Keratinocyte (primary cell): Measurements from ENCODE around the gene ADIPOR2. TPM values are rescaled to one million over a fixed set of nuclear protein-coding genes. Genes with fewer than 3 reads are reported as not detected.

Experiments used
- DNase-seq: peaks from one replicate; pipeline ENCODE4 v3.0.0-alpha.2; 2011; ENCODE audit warnings: low read depth, missing footprints, low spot score
- FAIRE-seq: peaks from 2 replicates; lab custom pipeline; 2011; peaks lifted over from hg19 to GRCh38; lab: Jason Lieb, UNC
- H2AFZ ChIP-seq: 2 replicates; pipeline ENCODE4 v1.6.0; 2012; ENCODE audit warnings: low read length, control low read depth, inconsistent platforms; ENCODE audit not compliant: control insufficient read depth
- H3K27ac ChIP-seq: 2 replicates; pipeline ENCODE4 v1.5.1; 2011; ENCODE audit warnings: low read length; ENCODE audit not compliant: control insufficient read depth, insufficient read depth
- H3K27me3 ChIP-seq: 3 replicates; pipeline ENCODE4 v1.6.0; 2011; ENCODE audit warnings: low read length; ENCODE audit not compliant: control insufficient read depth, insufficient read depth; ENCODE audit errors: extremely low read depth
- H3K36me3 ChIP-seq, 2 experiments: 2 replicates in 1 of 2; 3 replicates in 1 of 2; pipeline ENCODE4 v1.5.1; 2011; ENCODE audit warnings: low read length in 2 of 2, mild to moderate bottlenecking in 1 of 2; ENCODE audit not compliant: control insufficient read depth in 2 of 2, insufficient read depth in 2 of 2; ENCODE audit errors: extremely low read depth in 1 of 2
- H3K4me1 ChIP-seq: 3 replicates; pipeline ENCODE4 v1.5.1; 2011; ENCODE audit warnings: low read length; ENCODE audit not compliant: control insufficient read depth, insufficient read depth; ENCODE audit errors: extremely low read depth
- H3K4me2 ChIP-seq: 3 replicates; pipeline ENCODE4 v1.6.0; 2011; ENCODE audit warnings: low read depth, low read length; ENCODE audit not compliant: control insufficient read depth, insufficient read depth; ENCODE audit errors: extremely low read depth
- H3K4me3 ChIP-seq, 3 experiments: fragments of 200-600 bp in 1 of 3; sonication (generic) in 1 of 3; 2 replicates in 2 of 3; 3 replicates in 1 of 3; pipeline ENCODE4 v1.5.1; 2011 to 2016; ENCODE audit warnings: low read length in 3 of 3, mild to moderate bottlenecking in 3 of 3, control low read depth in 2 of 3, inconsistent platforms in 1 of 3, low read depth in 1 of 3, mixed read lengths in 1 of 3, mixed run types in 1 of 3, moderate library complexity in 1 of 3; ENCODE audit not compliant: control insufficient read depth in 2 of 3, insufficient read depth in 2 of 3; ENCODE audit errors: extremely low read depth in 1 of 3
- H3K79me2 ChIP-seq: 2 replicates; pipeline ENCODE4 v1.6.0; 2012; ENCODE audit warnings: low read length; ENCODE audit not compliant: control insufficient read depth, insufficient read depth
- H3K9ac ChIP-seq: 3 replicates; pipeline ENCODE4 v1.6.0; 2011; ENCODE audit warnings: low read length; ENCODE audit not compliant: control insufficient read depth, insufficient read depth; ENCODE audit errors: extremely low read depth
- H3K9me1 ChIP-seq: 3 replicates; pipeline ENCODE4 v1.6.0; 2011; ENCODE audit warnings: low read length; ENCODE audit not compliant: control insufficient read depth, insufficient read depth; ENCODE audit errors: extremely low read depth
- H3K9me3 ChIP-seq: 2 replicates; pipeline ENCODE4 v1.5.1; 2012; ENCODE audit warnings: low read depth, low read length; ENCODE audit not compliant: control insufficient read depth
- H4K20me1 ChIP-seq: 3 replicates; pipeline ENCODE4 v1.6.0; 2011; ENCODE audit warnings: low read length; ENCODE audit not compliant: control insufficient read depth, insufficient read depth; ENCODE audit errors: extremely low read depth
- EZH2 ChIP-seq: IDR thresholded peaks from one replicate; pipeline ENCODE4 v1.6.1; 2012; ENCODE audit warnings: inconsistent platforms, mild to moderate bottlenecking, low read length, moderate library complexity
- dilution Hi-C: fragments of 300-500 bp; cut with MboI; formaldehyde crosslinking; loops from one replicate; pipeline ENCODE4 v1.7.0; 2020; ENCODE audit warnings: low sequenced_read_pairs; ENCODE audit not compliant: extremely low pct_ligation_motif_present
- polyA plus RNA-seq, 5 experiments: library from polyadenylated mRNA; depleted of rRNA in 3 of 5; stranded (reverse) in 3 of 5; stranded (forward) in 1 of 5; unstranded in 1 of 5; fragments of >200 nt; gene quantifications; 1 replicate in 1 of 5; 2 replicates in 3 of 5; 3 replicates in 1 of 5; pipeline versions ENCODE4 v1.2.1 to v1.2.3, GENCODE V29; 2011 to 2012; ENCODE audit warnings: missing spikeins in 2 of 5, low read depth in 1 of 5, low replicate concordance in 1 of 5
- TF ChIP-seq, protein P1 (sequence below), 3 experiments: IDR thresholded peaks in 1 of 3; conservative IDR thresholded peaks in 1 of 3; optimal IDR thresholded peaks in 1 of 3; 2 replicates in 2 of 3; 3 replicates in 1 of 3; pipeline versions ENCODE3 to v1.5.1; 2011; ENCODE audit warnings: low read length in 3 of 3, mild to moderate bottlenecking in 3 of 3, moderate library complexity in 2 of 3, control low read depth in 1 of 3, inconsistent platforms in 1 of 3; ENCODE audit not compliant: insufficient read depth in 2 of 3; ENCODE audit errors: extremely low read depth in 1 of 3

The ADIPOR2 gene
- polyA plus RNA-seq, 1 donor (not counting 4 experiments of a cell fraction or from before 2014, with no cell fraction given): 59.4 TPM

DNA sequence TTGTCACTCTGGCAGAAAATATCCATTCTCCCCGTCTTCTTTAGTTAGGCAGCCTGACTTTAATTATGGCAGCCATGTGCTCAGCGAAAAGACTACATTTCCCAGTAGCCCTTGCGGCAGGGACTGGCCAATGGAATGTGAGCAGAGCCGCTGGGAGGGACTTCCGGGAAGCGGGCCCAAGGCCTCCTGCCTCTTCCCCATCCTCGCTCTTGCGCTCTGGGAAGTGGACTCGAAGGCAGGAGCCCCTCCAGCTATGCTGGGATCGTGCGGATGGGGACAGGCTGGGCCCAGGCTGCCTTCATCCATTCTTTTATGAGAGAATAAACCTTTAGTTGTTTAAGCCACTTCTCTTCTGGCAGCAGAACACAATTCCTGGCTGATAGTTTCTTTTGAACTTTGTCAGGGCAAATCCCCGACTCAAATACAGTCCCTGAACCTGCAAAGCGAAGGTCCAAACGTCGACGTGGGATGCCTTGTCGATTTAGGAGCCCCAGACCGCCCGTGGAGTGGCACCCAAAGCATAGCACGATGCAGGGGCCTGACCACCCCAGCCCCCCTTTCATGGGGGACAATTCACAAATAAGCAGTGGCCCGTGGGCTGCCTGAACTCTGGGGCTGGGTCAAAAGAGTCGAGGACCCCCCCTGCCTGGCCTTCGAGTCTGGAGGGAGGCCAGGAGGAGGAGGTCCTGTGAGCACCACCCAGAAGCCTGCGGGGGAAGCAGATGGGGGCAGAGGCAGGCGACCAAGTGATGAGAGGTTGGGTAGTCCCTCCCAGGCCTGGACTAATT lies 113.9 kb downstream of the ADIPOR2 start:
- Histone ChIP-seq H3K4me3 (no peak overlapping the region), H3K9me3 (no peaks in the 10 kb centered on the region), H3K27me3 (no peaks in the 10 kb centered on the region), H2AFZ (peak overlapping the region; percentile 86), H3K4me1 (no peaks in the 10 kb centered on the region), H3K9me1 (no peaks in the 10 kb centered on the region), H4K20me1 (no peaks in the 10 kb centered on the region), H3K9ac (no peak overlapping the region), H3K4me2 (no peak overlapping the region), H3K27ac (no peak overlapping the region), H3K79me2 (no peaks in the 10 kb centered on the region), H3K36me3 (no peaks in the 10 kb centered on the region)
- dilution Hi-C loops: no loop called here
- DNase-seq (peak; percentile 35), FAIRE-seq (peak; percentile 95)
- TF ChIP-seq, protein P1, sequence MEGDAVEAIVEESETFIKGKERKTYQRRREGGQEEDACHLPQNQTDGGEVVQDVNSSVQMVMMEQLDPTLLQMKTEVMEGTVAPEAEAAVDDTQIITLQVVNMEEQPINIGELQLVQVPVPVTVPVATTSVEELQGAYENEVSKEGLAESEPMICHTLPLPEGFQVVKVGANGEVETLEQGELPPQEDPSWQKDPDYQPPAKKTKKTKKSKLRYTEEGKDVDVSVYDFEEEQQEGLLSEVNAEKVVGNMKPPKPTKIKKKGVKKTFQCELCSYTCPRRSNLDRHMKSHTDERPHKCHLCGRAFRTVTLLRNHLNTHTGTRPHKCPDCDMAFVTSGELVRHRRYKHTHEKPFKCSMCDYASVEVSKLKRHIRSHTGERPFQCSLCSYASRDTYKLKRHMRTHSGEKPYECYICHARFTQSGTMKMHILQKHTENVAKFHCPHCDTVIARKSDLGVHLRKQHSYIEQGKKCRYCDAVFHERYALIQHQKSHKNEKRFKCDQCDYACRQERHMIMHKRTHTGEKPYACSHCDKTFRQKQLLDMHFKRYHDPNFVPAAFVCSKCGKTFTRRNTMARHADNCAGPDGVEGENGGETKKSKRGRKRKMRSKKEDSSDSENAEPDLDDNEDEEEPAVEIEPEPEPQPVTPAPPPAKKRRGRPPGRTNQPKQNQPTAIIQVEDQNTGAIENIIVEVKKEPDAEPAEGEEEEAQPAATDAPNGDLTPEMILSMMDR (optimal IDR thresholded peaks at IDR 0.05 in 1 of 3, IDR thresholded peaks at IDR 0.05 in 1 of 3, conservative IDR thresholded peaks at IDR 0.05 in 1 of 3; ENCODE audit: extremely low read depth in 1 of 3, insufficient read depth in 2 of 3, low read length in 3 of 3): no peak
- TF ChIP-seq EZH2: no peak

DNA sequence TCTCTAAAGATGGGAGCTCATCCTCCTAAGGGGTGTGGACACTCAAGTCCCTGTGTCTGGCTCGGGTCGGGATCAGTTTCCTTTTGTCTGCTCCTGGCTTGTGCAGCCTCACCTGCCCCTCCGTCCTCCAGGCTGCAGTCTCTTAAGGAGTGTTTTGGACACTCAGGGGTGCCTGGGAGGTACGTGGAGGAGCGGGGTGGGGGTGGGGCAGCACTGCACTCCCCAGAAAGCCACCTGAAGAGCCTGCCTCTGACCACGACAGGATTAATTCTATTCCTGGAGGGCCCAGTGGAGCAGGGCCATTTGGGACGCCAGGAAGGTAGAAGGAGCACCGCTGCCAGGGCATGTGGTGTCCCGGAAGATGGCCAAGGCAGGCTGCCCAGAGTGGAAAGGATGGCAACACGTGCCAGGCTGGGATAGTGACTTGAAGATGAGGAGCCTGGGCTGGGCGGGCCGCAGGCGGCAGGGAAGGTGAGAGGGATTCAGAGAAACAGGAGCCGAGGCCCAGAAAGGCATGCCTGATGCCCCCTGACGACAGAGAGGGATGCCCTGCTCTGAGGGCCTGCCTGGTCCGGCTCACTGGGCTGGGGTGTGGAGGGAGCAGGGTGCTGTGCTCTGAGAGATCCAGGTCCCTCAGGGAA lies 114.7 kb downstream of the ADIPOR2 start:
- Histone ChIP-seq H3K79me2 (no peaks in the 10 kb centered on the region), H3K4me3 (no peak overlapping the region), H2AFZ (no peak overlapping the region), H3K4me1 (no peaks in the 10 kb centered on the region), H3K4me2 (no peak overlapping the region), H3K27me3 (no peaks in the 10 kb centered on the region), H4K20me1 (no peaks in the 10 kb centered on the region), H3K36me3 (no peaks in the 10 kb centered on the region), H3K9ac (no peak overlapping the region), H3K9me3 (no peaks in the 10 kb centered on the region), H3K9me1 (no peaks in the 10 kb centered on the region), H3K27ac (no peak overlapping the region)
- no peak for TF ChIP-seq EZH2
- TF ChIP-seq, protein P1 (optimal IDR thresholded peaks at IDR 0.05 in 1 of 3, IDR thresholded peaks at IDR 0.05 in 1 of 3, conservative IDR thresholded peaks at IDR 0.05 in 1 of 3; ENCODE audit: extremely low read depth in 1 of 3, insufficient read depth in 2 of 3, low read length in 3 of 3): no peak
- dilution Hi-C loops: no loop called here
- FAIRE-seq: no peak
- DNase-seq: no peak
